SK-N-SH treated with all-trans-retinoic acid at 6 μM for 48 hours (cell line): ENCODE measurements around the gene LALBA.

Experiments used
- ATAC-seq: fragments of 200-7000 bp; cut with Tn5 transposase; 3 replicates; pipeline ENCODE4 v1.9.1; 2020; ENCODE audit warnings: mild to moderate bottlenecking, moderate library complexity
- ARNTL ChIP-seq: fragments of 450-650 bp; formaldehyde crosslinking; IDR thresholded peaks from 2 replicates; pipeline ENCODE4 v1.5.0; 2020; ENCODE audit warnings: low read depth, mild to moderate bottlenecking, moderate library complexity, borderline replicate concordance
- BACH2 ChIP-seq: fragments of 250-450 bp; sonication (Bioruptor Pico); IDR thresholded peaks from 2 replicates; pipeline ENCODE4 v1.9.0; 2021; ENCODE audit warnings: mild to moderate bottlenecking, borderline replicate concordance
- CREB5 ChIP-seq: fragments of 250-450 bp; sonication (Bioruptor Pico); IDR thresholded peaks from 2 replicates; pipeline ENCODE4 v1.5.1; 2020; ENCODE audit warnings: low read depth, mild to moderate bottlenecking, moderate library complexity
- CSDC2 ChIP-seq: fragments of 250-450 bp; sonication (Bioruptor Pico); IDR thresholded peaks from 2 replicates; pipeline ENCODE4 v1.5.0; 2020; ENCODE audit warnings: mild to moderate bottlenecking, moderate library complexity
- ESRRG ChIP-seq: fragments of 250-450 bp; sonication (Bioruptor Pico); IDR thresholded peaks from 2 replicates; pipeline ENCODE4 v1.6.1; 2021; ENCODE audit warnings: mild to moderate bottlenecking
- GLIS3 ChIP-seq: fragments of 250-450 bp; sonication (Bioruptor Pico); IDR thresholded peaks from 2 replicates; pipeline ENCODE4 v1.5.0; 2020; ENCODE audit warnings: mild to moderate bottlenecking, moderate library complexity
- ISL1 ChIP-seq: fragments of 250-450 bp; sonication (Bioruptor Pico); IDR thresholded peaks from 2 replicates; pipeline ENCODE4 v2.1.2; 2022; ENCODE audit warnings: mild to moderate bottlenecking, moderate library complexity
- OSR1 ChIP-seq: fragments of 250-450 bp; sonication (Bioruptor Pico); IDR thresholded peaks from 2 replicates; pipeline ENCODE4 v1.8.0; 2022; ENCODE audit warnings: moderate library complexity, mild to moderate bottlenecking, inconsistent platforms
- PATZ1 ChIP-seq: fragments of 250-450 bp; sonication (Bioruptor Pico); IDR thresholded peaks from 2 replicates; pipeline ENCODE4 v1.8.0; 2020; ENCODE audit warnings: mild to moderate bottlenecking, moderate library complexity, borderline replicate concordance
- POU6F1 ChIP-seq: fragments of 250-450 bp; sonication (Bioruptor Pico); IDR thresholded peaks from 2 replicates; pipeline ENCODE4 v1.8.0; 2021; ENCODE audit warnings: low read depth, mild to moderate bottlenecking, moderate library complexity, borderline replicate concordance
- PPARA ChIP-seq: fragments of 250-450 bp; sonication (Bioruptor Pico); IDR thresholded peaks from 2 replicates; pipeline ENCODE4 v1.5.0; 2020; ENCODE audit warnings: mild to moderate bottlenecking, borderline replicate concordance
- RARB ChIP-seq: fragments of 250-450 bp; sonication (Bioruptor Pico); IDR thresholded peaks from 2 replicates; pipeline ENCODE4 v1.8.0; 2021; ENCODE audit warnings: mild to moderate bottlenecking, moderate library complexity
- SNAI2 ChIP-seq: fragments of 250-450 bp; sonication (Bioruptor Pico); IDR thresholded peaks from 2 replicates; pipeline ENCODE4 v1.5.0; 2020; ENCODE audit warnings: mild to moderate bottlenecking, moderate library complexity
- TCF4 ChIP-seq: fragments of 250-450 bp; sonication (Bioruptor Pico); IDR thresholded peaks from 2 replicates; pipeline ENCODE4 v1.8.0; 2021; ENCODE audit warnings: mild to moderate bottlenecking, moderate library complexity, borderline replicate concordance
- TOX ChIP-seq: fragments of 250-450 bp; sonication (Bioruptor Pico); IDR thresholded peaks from 2 replicates; pipeline ENCODE4 v1.8.0; 2021; ENCODE audit warnings: mild to moderate bottlenecking, moderate library complexity, borderline replicate concordance
- TSHZ2 ChIP-seq: fragments of 250-450 bp; sonication (Bioruptor Pico); IDR thresholded peaks from 2 replicates; pipeline ENCODE4 v1.5.0; 2020; ENCODE audit warnings: mild to moderate bottlenecking, moderate library complexity
- ZC3H10 ChIP-seq: fragments of 250-450 bp; sonication (Bioruptor Pico); IDR thresholded peaks from 2 replicates; pipeline ENCODE4 v1.5.1; 2021; ENCODE audit warnings: mild to moderate bottlenecking, moderate library complexity
- ZFP3 ChIP-seq: fragments of 250-450 bp; sonication (Bioruptor Pico); IDR thresholded peaks from 2 replicates; pipeline ENCODE4 v1.5.0; 2020; ENCODE audit warnings: mild to moderate bottlenecking, moderate library complexity
- ZFP30 ChIP-seq: fragments of 450-650 bp; formaldehyde crosslinking; IDR thresholded peaks from 2 replicates; pipeline ENCODE4 v1.5.0; 2022; ENCODE audit warnings: mild to moderate bottlenecking, moderate library complexity
- ZNF70 ChIP-seq: fragments of 450-650 bp; formaldehyde crosslinking; IDR thresholded peaks from 2 replicates; pipeline ENCODE4 v1.5.0; 2020; ENCODE audit warnings: mild to moderate bottlenecking, moderate library complexity

The LALBA gene

GRCh38 chr12:48592591-48593086 lies 22.8 kb upstream of the LALBA start (continued):
- TF ChIP-seq TSHZ2 (CRISPR knock-in tag): no peak
- TF ChIP-seq TOX (CRISPR knock-in tag): no peak
- no peak for TF ChIP-seq PATZ1 (CRISPR knock-in tag)
- no peak for TF ChIP-seq BACH2 (CRISPR knock-in tag)

GRCh38 chr12:48586361-48586760 lies 16.5 kb upstream of the LALBA start:
- no peak for ATAC-seq
- TF ChIP-seq CSDC2 (CRISPR knock-in tag) (no peak), OSR1 (CRISPR knock-in tag) (no peak), ESRRG (CRISPR knock-in tag) (no peak), SNAI2 (CRISPR knock-in tag) (no peak), ZNF70 (CRISPR knock-in tag) (no peak), RARB (CRISPR knock-in tag) (no peak), TCF4 (no peak), CREB5 (CRISPR knock-in tag) (no peak), ISL1 (CRISPR knock-in tag) (no peak), ZFP30 (CRISPR knock-in tag) (no peak), ZFP3 (CRISPR knock-in tag) (no peak)
- TF ChIP-seq, all 23 proteins: peak for 0

GRCh38 chr12:48583728-48584127 lies 13.9 kb upstream of the LALBA start:
- ATAC-seq: no peak
- no peak for TF ChIP-seq ISL1 (CRISPR knock-in tag)
- TF ChIP-seq PATZ1 (CRISPR knock-in tag): no peak

GRCh38 chr12:48580831-48581230 lies 11.0 kb upstream of the LALBA start:
- ATAC-seq: no peak
- TF ChIP-seq RARB (CRISPR knock-in tag) (no peak), CREB5 (CRISPR knock-in tag) (no peak), TOX (CRISPR knock-in tag) (no peak), GLIS3 (no peak), TSHZ2 (CRISPR knock-in tag) (no peak), OSR1 (CRISPR knock-in tag) (no peak), ISL1 (CRISPR knock-in tag) (no peak), PPARA (CRISPR knock-in tag) (no peak), SNAI2 (CRISPR knock-in tag) (no peak), ZC3H10 (no peak), ZNF70 (CRISPR knock-in tag) (no peak), CSDC2 (CRISPR knock-in tag) (no peak), ARNTL (CRISPR knock-in tag) (no peak), POU6F1 (CRISPR knock-in tag) (no peak)
